NCI-H82 treated with DMSO at 0.1 percent for 48 hours (cell line): ENCODE data around the gene XKR7.

Source experiments
- DNase-seq: peaks from one replicate; lab custom pipeline; 2025; ENCODE audit not compliant: unreplicated experiment; lab: John Stamatoyannopoulos, UW

The XKR7 gene

DNA sequence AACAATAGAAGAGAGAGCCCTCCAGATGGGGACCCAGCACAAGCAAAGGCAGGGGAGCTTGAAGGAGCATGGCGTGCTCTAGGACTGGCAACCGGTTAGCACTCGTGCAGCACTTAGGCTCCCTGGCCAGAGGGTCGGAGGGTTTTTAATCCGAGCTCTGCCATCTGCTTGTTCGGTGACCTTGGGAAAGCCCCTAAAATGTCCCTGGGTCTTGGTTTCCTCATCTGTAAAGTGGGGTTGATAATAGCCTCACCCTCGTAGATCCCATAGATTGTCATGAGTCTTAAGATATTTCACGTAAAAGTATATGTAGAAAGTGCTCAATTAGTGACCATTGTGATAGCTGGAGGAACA lies 67.5 kb downstream of the XKR7 start:
- DNase-seq: no peak

DNA sequence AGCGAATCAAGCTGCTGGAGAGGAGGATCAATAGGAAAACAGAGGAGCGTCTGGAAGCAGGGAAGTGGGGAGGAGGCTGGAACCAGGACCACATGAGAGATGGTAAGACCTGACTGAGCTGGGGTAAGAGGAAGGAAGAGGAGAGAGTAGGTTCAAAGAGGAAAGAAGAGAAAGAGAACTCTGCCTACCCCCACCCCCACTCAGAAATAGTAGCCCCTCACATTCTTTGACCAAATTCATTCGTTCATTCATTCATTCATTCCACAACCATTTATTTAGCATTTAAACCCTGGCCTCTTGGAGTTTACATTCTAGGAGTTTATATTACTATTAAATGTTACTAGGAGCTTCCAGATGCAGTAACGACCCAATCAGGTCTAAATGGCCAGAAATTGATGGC lies 68.3 kb downstream of the XKR7 start:
- no peak for DNase-seq

DNA sequence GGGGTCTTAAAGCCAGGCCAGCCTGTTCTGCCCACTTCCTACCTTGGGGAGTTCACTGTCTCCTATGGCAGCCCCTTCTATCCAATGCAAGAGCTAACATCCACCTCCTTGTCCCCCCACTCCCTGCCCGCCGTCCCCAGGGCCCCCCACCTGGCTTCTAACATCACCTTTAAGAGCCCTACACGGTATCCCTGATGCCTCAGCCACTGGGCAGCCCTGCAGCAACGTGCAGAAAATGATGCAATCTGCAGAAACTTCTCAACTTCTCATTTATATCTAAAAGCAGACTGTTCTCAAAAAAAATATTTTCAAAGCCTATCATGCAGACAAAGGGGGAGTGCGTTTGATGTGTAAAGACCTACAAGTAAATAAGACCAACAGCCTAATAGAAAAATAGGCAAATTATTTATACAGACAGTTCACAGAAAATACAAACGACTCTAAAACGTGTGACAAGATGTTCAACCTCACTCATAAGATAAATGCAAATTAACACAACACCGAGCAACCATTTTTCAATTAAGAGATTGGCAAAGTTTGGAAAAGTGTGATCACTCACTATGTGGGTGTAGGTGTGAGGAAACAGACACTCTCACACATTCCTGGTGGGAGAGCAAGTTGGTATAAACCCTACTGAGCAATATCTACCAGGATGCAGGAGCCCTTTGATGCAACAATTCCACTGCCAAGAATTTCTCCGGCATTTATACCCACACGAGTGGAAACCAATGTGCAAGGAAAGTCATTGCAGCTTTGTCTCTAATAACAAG lies 69.0 kb downstream of the XKR7 start:
- no peak for DNase-seq

DNA sequence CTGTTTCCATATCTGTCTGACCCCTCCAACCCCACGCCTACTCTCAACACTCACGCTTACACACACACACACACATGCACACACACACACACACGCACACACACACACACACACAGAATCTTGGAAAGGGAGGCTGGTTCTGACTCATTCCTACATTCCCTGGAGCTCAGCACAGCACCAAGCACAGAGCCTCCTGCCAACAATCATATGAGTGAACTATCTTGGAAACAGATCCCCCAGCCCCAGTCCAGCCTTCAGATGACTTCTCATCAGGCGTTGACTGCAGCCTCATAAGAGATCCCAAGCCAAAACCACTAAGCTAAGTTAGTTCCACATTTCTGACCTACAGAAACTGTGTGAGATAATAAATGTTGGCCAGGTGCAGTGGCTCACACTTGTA lies 70.0 kb downstream of the XKR7 start:
- no peak for DNase-seq

DNA sequence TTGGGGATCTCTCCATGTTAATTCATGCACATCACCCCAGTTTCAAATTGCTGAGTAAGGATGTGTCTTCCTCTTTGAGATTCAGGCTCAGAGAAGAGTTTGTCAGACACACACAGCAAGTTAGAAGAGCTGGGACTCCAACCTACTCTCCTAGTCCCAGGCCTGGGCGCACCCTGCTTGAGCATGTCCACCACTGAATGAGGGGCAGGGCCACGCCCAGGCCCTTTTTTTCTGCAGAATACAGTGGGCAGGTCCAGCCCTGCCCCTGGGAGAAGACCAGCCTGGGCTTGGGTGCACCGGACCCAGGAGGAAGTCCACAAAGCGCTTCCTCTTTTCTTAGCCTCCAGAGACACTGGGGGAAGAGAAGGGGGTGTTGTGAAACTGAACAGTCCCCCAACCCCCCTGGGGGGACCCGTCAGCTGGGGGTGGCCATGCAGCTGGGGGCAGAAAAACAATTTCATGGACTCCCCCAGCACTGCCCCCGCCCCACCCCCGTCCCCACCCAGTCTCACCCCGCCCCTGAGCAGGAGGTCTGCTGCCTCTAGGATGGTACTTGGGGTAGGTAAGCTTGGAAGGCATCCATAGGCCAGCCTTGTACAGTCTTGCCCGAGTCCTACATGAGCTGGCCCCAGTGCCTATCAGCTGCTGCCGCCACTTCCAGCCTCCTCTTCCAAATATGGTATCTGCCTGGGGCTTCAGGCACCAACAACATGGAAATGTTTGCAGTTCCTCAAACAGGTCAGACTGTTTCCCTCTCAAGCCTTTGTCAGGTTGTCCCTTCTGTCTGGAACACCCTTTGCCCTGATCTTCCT lies 72.4 kb downstream of the XKR7 start:
- no peak for DNase-seq

DNA sequence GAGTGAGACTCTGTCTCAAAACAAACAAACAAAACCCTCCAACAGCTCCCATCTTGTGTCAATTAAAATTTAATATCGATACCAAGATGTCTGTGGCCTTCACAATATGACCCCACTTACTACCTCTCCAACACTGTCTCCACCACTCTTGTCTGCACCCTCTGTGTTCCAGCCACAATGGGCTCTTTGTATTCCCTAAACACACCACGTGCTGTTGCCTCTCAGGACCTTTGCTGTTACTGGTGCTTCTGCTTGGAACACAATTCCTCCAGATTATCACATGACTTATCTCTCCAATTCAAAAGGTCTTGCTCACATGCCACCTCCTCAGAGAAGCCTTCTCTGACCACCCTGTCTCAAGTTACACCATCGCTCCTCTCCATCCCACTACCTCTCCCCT lies 78.0 kb downstream of the XKR7 start:
- no peak for DNase-seq

DNA sequence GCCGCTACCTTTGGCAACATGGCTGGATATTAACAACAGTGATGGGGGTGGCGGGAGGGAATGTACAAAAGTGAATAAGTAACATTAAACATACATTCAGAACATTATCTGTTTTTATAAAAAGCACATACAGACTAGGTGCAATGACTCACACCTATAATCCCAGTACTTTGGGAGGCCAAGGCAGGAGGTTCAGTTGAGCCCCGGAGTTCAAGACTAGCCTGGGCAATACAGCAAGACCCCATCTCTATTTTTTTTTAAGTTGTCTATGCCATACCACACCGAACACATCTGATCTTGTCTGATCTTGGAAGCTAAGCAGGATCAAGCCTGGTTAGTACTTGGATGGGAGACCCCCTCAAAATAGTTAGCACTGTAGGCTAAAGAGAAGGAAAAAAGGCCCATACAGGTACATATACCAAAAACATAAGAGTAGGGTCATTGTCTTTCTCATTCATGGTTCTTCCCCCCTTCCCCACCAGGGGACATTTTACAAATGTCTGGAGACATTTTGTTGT lies 82.4 kb downstream of the XKR7 start:
- no peak for DNase-seq

DNA sequence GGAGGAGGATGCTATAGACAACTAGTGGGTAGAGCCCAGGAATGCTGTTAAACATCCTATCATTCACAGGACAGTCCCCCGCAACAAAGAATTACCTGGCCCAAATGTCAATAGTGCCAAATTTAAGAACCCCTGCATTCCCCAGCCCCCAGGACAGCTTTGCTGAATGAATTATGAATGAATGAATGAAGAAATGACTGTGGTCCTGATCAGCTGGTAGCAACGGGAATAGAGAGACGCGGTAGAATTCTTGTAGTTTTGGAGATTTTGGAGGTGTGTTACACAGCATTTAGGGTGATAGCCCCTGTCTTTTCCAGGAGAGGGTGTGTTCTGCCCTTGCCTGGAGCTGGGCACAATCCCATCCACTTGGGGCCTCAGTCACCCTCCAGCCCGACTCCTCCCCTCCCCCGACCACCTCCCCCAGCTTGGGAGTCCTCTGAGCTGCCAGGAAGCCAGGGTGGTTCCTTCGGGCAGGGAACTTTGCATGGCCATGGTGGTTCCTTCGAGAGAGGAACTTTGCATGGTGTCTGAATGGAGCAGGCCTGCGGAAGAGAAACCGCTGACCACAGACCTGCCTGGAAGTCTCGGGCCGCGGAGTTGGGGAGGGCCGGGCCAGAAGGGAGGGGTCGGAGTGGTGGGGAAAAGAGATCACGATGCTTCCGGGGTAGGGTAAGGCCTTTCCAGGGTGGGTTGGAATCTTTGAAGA lies 83.1 kb downstream of the XKR7 start:
- DNase-seq: no peak

DNA sequence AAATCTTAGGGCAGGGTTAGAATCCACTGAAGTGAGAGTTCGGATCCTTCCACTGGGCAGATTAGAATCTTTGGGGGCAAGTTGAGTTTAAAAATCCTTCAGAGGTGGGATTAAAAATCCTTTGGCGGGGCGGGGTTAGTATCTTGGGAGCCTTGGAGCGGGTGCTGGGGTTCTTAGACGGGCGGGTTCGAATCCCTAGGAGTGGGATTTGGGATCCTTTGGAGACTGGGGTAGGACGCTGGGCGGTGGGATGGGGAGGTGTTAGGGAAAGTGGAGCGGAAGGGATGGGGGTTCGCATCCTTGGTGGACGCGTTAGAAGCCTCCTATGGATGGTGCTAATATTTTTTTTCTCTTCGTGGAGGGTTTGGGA lies 83.8 kb downstream of the XKR7 start:
- DNase-seq: no peak

DNA sequence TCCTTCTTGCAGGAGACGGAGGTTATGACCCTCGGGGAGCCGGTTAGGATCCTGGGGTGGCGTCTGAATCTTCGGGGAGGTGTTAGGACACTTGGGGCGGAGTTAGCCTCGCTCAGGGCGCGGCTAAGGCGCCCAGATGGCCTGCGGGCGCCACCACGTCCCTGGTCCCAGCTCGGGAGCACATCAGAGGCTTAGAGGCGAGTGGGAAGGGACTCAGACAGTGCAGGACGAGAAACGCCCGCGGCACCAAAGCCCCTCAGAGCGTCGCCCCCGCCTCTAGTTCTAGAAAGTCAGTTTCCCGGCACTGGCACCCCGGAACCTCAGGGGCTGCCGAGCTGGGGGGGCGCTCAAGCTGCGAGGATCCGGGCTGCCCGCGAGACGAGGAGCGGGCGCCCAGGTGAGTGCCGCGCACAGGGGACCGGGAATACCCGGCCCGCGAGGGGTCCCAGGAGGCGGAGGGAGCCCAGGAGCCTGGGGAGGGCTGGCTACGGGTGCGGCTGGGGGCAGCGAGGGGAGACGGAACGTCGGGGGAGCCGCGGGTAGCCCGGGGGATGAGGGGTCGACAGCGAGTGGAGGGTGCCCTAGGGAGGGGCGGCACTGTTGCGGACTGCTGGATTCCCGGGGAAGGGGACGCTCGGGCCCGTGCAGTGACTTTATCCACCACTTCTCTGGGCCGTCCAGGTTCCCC lies 84.3 kb downstream of the XKR7 start, which contains the start of gene HCK:
Gene HCK, plus strand, starts transcription at position 153 of the 688 bp plus-strand sequence.
- no peak for DNase-seq

DNA sequence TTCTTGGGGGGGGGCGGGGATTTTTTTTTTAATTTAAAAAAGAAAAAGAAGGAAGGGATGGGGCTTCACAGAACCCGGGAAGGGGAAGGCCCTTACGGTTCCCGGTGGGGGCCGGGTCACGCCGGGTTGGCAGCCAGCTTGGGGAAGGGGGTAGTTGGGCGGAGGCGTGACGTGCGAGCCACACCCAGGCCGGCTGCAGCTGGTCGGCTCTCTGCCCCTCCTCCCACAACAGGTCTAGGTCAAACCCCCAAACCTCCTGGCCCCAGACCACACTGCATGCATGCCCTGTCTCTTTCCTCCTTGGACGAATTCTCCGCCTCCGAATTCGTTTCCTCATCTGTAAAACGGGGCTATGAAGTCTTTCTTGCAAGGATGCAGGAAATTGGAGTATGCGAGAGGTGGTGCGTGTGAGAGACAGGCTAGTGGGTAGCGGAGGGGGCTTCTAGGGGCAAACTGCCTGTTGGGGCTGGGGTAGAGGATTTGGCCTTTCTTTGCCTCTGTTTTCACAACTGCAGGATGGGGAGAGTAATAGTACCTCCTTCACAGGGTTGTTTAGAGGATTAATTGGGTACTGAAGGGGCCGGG lies 84.9 kb downstream of the XKR7 start:
- no peak for DNase-seq
